ENCODE measurements around the gene THRSP. TPM values are rescaled to one million over a fixed set of nuclear protein-coding genes. Genes with fewer than 3 reads are reported as not detected.
"Not testable (repeated sequence)": the region's sequence is repeated elsewhere in the genome, so short reads cannot be mapped to it uniquely, and the experiment has no call there.

THRSP gene
- total RNA-seq, 1 donor from 2014 or later: not detected

DNA sequence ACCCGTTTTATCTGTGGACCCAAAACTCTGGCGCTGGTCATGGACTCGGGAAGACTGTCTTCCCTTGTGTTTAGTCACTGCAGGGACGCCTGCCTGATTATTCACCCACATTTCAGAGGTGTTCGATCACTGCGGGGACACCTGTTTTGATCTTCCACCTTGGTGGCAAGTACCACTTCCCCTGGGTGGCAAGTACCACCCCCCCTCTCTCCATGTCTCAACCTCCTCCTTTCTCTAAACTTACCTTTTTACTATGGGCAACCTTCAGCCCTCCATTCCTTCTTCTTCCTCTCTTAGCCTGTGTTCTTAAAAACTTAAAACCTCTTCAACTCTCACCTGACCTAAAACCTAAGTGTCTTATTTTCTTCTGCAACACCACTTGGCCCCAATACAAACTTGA is 17.9 kb downstream of the THRSP start:
- H3K36me3 ChIP-seq: no peaks in the 10 kb centered on the region
- H3K4me3 ChIP-seq: no peak overlapping the region
- no peaks in the 10 kb centered on the region for H3K27me3 ChIP-seq (ENCODE audit: low read depth)
- peaks cover 47% of the 10 kb centered on the region for H3K4me1 ChIP-seq
- TF ChIP-seq, protein P1, sequence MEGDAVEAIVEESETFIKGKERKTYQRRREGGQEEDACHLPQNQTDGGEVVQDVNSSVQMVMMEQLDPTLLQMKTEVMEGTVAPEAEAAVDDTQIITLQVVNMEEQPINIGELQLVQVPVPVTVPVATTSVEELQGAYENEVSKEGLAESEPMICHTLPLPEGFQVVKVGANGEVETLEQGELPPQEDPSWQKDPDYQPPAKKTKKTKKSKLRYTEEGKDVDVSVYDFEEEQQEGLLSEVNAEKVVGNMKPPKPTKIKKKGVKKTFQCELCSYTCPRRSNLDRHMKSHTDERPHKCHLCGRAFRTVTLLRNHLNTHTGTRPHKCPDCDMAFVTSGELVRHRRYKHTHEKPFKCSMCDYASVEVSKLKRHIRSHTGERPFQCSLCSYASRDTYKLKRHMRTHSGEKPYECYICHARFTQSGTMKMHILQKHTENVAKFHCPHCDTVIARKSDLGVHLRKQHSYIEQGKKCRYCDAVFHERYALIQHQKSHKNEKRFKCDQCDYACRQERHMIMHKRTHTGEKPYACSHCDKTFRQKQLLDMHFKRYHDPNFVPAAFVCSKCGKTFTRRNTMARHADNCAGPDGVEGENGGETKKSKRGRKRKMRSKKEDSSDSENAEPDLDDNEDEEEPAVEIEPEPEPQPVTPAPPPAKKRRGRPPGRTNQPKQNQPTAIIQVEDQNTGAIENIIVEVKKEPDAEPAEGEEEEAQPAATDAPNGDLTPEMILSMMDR (IDR thresholded peaks at IDR 0.05): no peak
- intact Hi-C loops (cut with DNase I): no loop called here
- H3K27ac ChIP-seq: peak overlapping the region; percentile 6
- DNase-seq (no peak), ATAC-seq (no peak)
- no peaks in the 10 kb centered on the region for H3K9me3 ChIP-seq

DNA sequence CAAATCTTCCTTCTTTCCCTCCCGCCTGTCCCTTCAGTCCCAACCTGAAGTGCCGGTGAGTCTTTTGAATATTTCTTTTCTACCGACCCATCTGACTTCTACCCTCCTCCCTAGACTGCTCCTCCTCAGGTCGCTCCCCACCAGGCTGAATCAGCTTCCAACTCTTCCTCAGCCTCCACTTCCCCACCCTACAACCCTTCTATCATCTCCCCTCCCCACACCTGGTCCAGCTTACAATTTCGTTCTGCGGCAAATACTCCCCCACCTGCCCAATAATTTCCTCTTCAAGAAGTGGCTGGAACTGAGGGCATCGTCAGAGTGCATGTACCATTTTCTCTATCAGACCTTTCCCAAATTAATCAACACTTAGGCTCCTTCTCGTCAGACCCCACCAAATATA is 18.5 kb downstream of the THRSP start:
- DNase-seq: no peak

DNA sequence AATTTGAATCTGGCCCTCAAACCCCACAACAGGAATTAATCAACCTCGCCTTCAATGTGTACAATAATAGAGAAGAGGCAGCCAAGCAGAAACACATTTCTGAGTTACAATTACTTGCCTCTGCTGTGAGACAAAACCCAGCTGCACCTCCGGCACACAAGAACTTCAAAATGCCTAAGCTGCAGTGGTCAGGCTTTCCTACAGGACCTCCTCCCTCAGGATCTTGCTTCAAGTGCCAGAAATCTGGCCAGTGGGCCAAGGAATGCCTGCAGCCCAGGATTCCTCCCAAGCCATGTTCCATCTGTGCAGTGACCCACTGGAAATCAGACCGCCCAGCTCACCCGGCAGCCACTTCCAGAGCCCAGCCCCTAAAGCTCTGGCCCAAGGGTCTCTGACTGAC is 19.4 kb downstream of the THRSP start:
- intact Hi-C loops (cut with DNase I): no loop called here
- no peak overlapping the region for H3K4me3 ChIP-seq
- H3K36me3 ChIP-seq: no peaks in the 10 kb centered on the region
- no peak overlapping the region for H3K27ac ChIP-seq
- H3K4me1 ChIP-seq: peaks cover 32% of the 10 kb centered on the region
- ATAC-seq (no peak), DNase-seq (no peak)
- TF ChIP-seq, protein P1 (IDR thresholded peaks at IDR 0.05): no peak
- H3K27me3 ChIP-seq (ENCODE audit: low read depth): no peaks in the 10 kb centered on the region
- no peaks in the 10 kb centered on the region for H3K9me3 ChIP-seq

More for the DNA sequence above, 18.5 kb downstream of the THRSP start:
- no peaks in the 10 kb centered on the region for H3K36me3 ChIP-seq
- ATAC-seq: no peak
- TF ChIP-seq, protein P1 (IDR thresholded peaks at IDR 0.05): no peak
- no peak overlapping the region for H3K4me3 ChIP-seq
- peaks cover 41% of the 10 kb centered on the region for H3K4me1 ChIP-seq
- H3K9me3 ChIP-seq: no peaks in the 10 kb centered on the region
- no peak overlapping the region for H3K27ac ChIP-seq
- intact Hi-C loops (cut with DNase I): no loop called here
- no peaks in the 10 kb centered on the region for H3K27me3 ChIP-seq (ENCODE audit: low read depth)

DNA sequence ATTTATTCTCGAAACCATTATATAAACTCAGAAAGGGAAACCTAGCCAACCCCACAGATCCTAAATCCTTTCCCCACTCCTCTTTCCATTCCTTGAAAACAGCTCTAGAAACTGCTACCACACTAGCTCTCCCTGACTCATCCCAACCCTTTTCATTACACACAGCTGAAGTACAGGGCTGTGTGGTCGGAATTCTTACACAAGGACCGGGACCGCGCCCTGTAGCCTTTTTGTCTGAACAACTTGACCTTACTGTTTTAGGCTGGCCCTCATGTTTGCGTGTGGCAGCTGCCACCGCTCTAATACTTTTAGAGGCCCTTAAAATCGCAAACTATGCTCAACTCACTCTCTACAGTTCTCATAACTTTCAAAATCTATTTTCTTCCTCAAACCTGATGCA is 20.8 kb downstream of the THRSP start:
- H3K4me1 ChIP-seq: peaks cover 20% of the 10 kb centered on the region
- H3K27ac ChIP-seq: peak overlapping the region; percentile 53
- H3K4me3 ChIP-seq; intact Hi-C loops (cut with DNase I); H3K36me3 ChIP-seq; H3K9me3 ChIP-seq; H3K27me3 ChIP-seq (ENCODE audit: low read depth); ATAC-seq: not testable (repeated sequence)
- peak; percentile 69 for DNase-seq

DNA sequence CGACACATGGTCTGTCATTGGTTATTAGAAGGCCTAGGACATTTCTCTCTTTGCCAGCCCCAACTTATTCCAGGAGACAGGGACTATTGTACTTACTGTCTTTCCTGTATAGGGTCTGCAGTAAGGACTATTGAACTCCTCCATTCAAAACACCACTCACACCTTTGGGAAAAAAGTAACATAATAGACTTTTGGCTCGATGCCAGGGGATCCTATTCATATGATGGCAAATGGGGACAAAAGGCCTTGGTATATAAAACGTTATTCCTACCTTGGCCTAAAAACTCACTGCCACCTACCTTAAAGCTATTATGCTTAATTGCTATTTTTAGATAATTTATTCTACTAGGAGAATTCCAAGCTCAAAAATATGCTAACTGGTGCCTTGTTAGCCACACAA is 22.3 kb downstream of the THRSP start:
- intact Hi-C loops (cut with DNase I): no loop called here
- H3K9me3 ChIP-seq: no peaks in the 10 kb centered on the region
- ATAC-seq (no peak), DNase-seq (no peak)
- H3K36me3 ChIP-seq: no peaks in the 10 kb centered on the region
- TF ChIP-seq, protein P1 (IDR thresholded peaks at IDR 0.05): no peak
- H3K27me3 ChIP-seq (ENCODE audit: low read depth): no peaks in the 10 kb centered on the region
- H3K4me1 ChIP-seq: peaks cover 12% of the 10 kb centered on the region
- no peak overlapping the region for H3K4me3 ChIP-seq
- no peak overlapping the region for H3K27ac ChIP-seq

GRCh38 chr11:78086521-78087074 is 22.9 kb downstream of the THRSP start:
- H3K4me1 ChIP-seq; H3K27me3 ChIP-seq (ENCODE audit: low read depth); H3K4me3 ChIP-seq; DNase-seq; ATAC-seq; H3K9me3 ChIP-seq; H3K36me3 ChIP-seq; intact Hi-C loops (cut with DNase I); H3K27ac ChIP-seq: not testable (repeated sequence)

GRCh38 chr11:78094250-78094649 is 30.6 kb downstream of the THRSP start:
- DNase-seq: no peak
- no peaks in the 10 kb centered on the region for H3K27me3 ChIP-seq (ENCODE audit: low read depth)
- H3K9me3 ChIP-seq: no peaks in the 10 kb centered on the region
- no peaks in the 10 kb centered on the region for H3K4me1 ChIP-seq
- no peak overlapping the region for H3K4me3 ChIP-seq
- no peak overlapping the region for H3K27ac ChIP-seq
- intact Hi-C loops (cut with DNase I): no loop called here
- no peak for ATAC-seq
- TF ChIP-seq, protein P1 (IDR thresholded peaks at IDR 0.05): no peak
- H3K36me3 ChIP-seq: peaks cover 12% of the 10 kb centered on the region

All from lower lobe of right lung (tissue), 2 donors.